ENCODE data around the gene PPM1F.

PPM1F gene

GRCh38 chr22:21952586-21953571 is at the start of gene PPM1F:
Gene PPM1F (minus strand): TSS chr22:21952848. CDS start chr22:21946048, 6,800 bp downstream.
- Histone ChIP-seq H3K27ac (peak within 1 kb of the TSS in 10 of 11 experiments; percentile 41 to 83 (median 72); a peak in 20 of 22 replicates), H3K36me3 (peaks cover 0 to 2% (median 0%) of the 10 kb centered on the region in 11 experiments; a peak in 2 of 22 replicates), H3K4me2 (peak within 1 kb of the TSS; percentile 90 to 100 (median 97)), H3K9ac (peak within 1 kb of the TSS; percentile 75 to 86 (median 81)), H3K27me3 (no peaks in the 10 kb centered on the region), H3K4me3 (peak within 1 kb of the TSS; percentile 57 to 82 (median 71)), H3K9me3 (replicated peaks in 1 of 11) (no peaks in the 10 kb centered on the region), H3K4me1 (peaks cover 42 to 48% (median 47%) of the 10 kb centered on the region in 10 experiments), H4K20me1 (peaks cover 0 to 32% (median 16%) of the 10 kb centered on the region in 11 experiments; a peak in 11 of 22 replicates)
- TF ChIP-seq Cebpa-rat (IDR thresholded peaks at IDR 0.05) = 0 out of 22 replicates have a peak, but pooled peaks of 1 of the 11 experiments have one; percentile 22

DNA sequence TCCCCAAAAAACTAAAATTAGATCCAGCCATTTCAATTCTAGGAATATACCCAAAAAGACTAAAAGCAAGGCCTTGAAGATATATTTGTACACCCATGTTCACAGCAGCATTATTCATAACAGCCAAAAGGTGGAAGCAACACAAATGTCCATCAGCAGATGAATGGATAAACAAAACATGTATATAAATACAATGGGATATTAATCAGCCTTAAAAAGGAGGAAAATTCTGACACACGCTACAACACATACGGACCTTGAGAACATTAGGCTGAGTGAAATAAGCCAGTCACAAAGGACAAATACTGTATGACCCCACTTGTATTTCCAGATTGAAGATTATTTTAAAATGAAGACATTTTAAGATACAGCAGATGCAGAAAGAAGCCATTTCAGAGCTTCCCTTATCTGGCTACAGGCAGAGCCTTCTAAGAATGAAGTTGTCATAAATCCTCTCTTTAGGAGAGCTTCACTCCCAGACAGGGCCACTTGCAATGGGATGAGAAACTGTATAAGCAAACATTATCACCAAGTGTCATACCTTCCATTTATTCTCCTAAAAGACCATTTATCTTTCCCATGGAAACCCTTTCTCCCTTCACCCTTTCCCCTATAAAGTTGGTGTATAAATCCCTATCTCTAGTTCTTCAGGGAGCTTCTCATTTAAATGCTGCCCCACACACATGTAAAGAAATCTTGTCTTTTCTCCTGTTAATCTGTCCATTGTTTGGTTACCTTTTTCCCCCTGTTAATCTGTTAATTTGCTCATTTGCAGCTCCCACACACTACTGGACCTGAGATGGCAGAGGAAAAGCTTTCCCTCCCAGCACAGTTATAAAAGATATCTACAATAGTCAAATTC is 49.2 kb upstream of the PPM1F start:
- Histone ChIP-seq H3K4me1 (no peaks in the 10 kb centered on the region), H3K27ac (no peak overlapping the region), H3K9ac (no peak overlapping the region), H3K27me3 (no peaks in the 10 kb centered on the region), H4K20me1 (no peaks in the 10 kb centered on the region), H3K9me3 (replicated peaks in 1 of 11) (no peaks in the 10 kb centered on the region), H3K4me3 (no peak overlapping the region), H3K4me2 (no peak overlapping the region), H3K36me3 (no peaks in the 10 kb centered on the region)
- no peak for TF ChIP-seq Cebpa-rat (IDR thresholded peaks at IDR 0.05)

DNA sequence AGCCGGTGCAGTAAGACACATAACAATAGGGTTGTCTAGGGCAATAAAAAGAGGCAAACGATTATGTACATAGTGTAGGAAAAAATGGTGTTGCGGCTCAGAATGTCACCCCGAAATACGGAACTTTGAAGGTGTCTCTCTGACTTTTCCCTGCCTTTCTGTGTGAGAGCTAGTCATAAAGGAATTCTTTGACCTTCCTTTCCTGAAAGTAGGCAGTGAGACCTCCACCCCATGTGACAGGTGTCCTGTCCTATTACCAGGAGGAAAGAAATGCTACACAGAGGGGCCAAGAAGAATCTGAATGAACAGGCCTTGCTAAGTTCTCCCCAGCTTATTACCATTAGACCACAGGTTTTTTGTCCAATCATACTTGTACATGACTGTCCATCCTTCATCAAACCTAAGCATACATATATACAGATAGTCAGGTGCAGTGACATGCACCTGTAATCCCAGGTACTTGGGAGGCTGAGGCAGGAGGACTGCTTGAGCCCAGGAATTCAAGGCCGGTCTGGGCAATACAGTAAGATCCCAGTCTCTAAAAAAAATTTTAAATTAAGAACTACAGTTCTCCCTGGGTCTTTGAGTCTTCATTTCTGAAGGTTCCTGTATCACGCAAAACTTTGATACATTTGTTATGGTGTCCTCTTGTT is 46.1 kb upstream of the PPM1F start:
- no peak overlapping the region for H3K4me2 ChIP-seq
- H3K36me3 ChIP-seq = no peaks in the 10 kb centered on the region
- no peaks in the 10 kb centered on the region for H3K9me3 ChIP-seq (replicated peaks in 1 of 11)
- H4K20me1 ChIP-seq = no peaks in the 10 kb centered on the region
- no peak overlapping the region for H3K27ac ChIP-seq
- no peak overlapping the region for H3K9ac ChIP-seq
- H3K4me1 ChIP-seq = no peaks in the 10 kb centered on the region
- H3K27me3 ChIP-seq = no peaks in the 10 kb centered on the region
- TF ChIP-seq Cebpa-rat (IDR thresholded peaks at IDR 0.05) = no peak
- H3K4me3 ChIP-seq = no peak overlapping the region

GRCh38 chr22:21996175-21996720 is 43.6 kb upstream of the PPM1F start:
- Histone ChIP-seq H4K20me1 (no peaks in the 10 kb centered on the region), H3K4me2 (no peak overlapping the region), H3K9me3 (replicated peaks in 1 of 11) (no peaks in the 10 kb centered on the region), H3K36me3 (no peaks in the 10 kb centered on the region), H3K9ac (no peak overlapping the region), H3K27me3 (no peaks in the 10 kb centered on the region), H3K4me3 (no peak overlapping the region), H3K27ac (no peak overlapping the region), H3K4me1 (no peaks in the 10 kb centered on the region)
- no peak for TF ChIP-seq Cebpa-rat (IDR thresholded peaks at IDR 0.05)

GRCh38 chr22:21995660-21996059 is 43.0 kb upstream of the PPM1F start:
- H4K20me1 ChIP-seq = no peaks in the 10 kb centered on the region
- no peaks in the 10 kb centered on the region for H3K36me3 ChIP-seq
- H3K4me2 ChIP-seq = no peak overlapping the region
- H3K27ac ChIP-seq = no peak overlapping the region
- no peaks in the 10 kb centered on the region for H3K27me3 ChIP-seq
- H3K9me3 ChIP-seq (replicated peaks in 1 of 11) = no peaks in the 10 kb centered on the region
- H3K4me3 ChIP-seq = no peak overlapping the region
- H3K4me1 ChIP-seq = no peaks in the 10 kb centered on the region
- TF ChIP-seq Cebpa-rat (IDR thresholded peaks at IDR 0.05) = no peak
- H3K9ac ChIP-seq = no peak overlapping the region

GRCh38 chr22:21994881-21995444 is 42.3 kb upstream of the PPM1F start:
- no peaks in the 10 kb centered on the region for H3K4me1 ChIP-seq
- no peaks in the 10 kb centered on the region for H4K20me1 ChIP-seq
- no peak overlapping the region for H3K4me2 ChIP-seq
- H3K9me3 ChIP-seq (replicated peaks in 1 of 11) = no peaks in the 10 kb centered on the region
- no peaks in the 10 kb centered on the region for H3K36me3 ChIP-seq
- no peak overlapping the region for H3K4me3 ChIP-seq
- H3K27ac ChIP-seq = no peak overlapping the region
- H3K9ac ChIP-seq = no peak overlapping the region
- no peaks in the 10 kb centered on the region for H3K27me3 ChIP-seq
- no peak for TF ChIP-seq Cebpa-rat (IDR thresholded peaks at IDR 0.05)

DNA sequence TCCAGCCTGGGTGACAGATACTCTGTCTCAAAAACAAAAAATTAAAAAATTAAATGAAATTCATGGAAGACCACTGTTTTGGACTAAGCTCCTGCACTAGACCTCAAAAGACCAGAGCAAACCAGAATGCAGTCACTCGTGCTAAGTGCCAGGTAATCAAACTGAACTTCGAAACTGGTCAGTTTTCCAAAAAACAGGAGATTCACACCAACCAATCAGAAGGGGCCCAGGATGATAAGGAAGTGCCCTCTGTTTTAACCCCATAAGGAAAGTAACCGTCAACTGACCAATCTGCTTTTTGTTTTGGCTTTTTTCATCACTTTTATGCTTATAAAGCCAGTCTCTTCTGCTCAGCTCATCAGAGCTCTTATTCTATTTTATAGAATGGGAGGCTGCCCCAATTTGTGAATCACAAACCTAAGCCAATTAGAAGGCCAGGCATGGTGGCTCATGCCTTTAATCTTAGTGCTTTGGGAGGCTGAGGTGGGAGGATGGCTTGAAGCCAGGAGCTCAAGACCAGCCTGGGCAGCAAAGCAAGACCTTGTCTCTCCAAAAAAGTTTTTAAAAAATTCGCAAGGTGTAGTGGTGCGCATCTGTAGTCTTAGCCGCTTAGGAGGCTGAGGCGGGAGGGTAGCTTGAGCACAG is 40.1 kb upstream of the PPM1F start:
- H3K4me3 ChIP-seq = no peak overlapping the region

DNA sequence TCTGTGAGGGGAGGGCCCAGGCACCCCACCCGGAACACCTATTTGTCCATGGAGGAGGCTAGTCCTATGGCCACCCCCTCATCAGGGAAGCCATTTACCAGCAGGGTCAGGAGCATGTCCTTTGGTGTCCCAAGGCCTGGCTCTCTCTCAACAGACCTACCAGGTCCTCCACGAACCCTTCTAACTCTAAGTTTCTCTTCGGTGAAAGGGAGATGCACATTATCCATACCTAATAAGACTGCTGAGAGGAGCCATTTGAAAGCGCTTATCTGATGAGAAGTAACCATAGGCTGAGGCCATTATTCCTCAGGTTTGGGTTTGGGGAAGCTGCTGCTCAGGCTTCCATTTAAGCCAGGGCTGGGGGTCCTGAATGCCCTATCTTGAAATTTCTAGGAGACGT is 39.1 kb upstream of the PPM1F start:
- Histone ChIP-seq H3K27me3 (no peaks in the 10 kb centered on the region), H3K4me1 (no peaks in the 10 kb centered on the region), H3K27ac (no peak overlapping the region), H3K9ac (no peak overlapping the region), H3K4me3 (no peak overlapping the region), H3K9me3 (replicated peaks in 1 of 11) (no peaks in the 10 kb centered on the region), H4K20me1 (no peaks in the 10 kb centered on the region), H3K4me2 (no peak overlapping the region), H3K36me3 (no peaks in the 10 kb centered on the region)
- TF ChIP-seq Cebpa-rat (IDR thresholded peaks at IDR 0.05) = no peak

More for the DNA sequence above, 40.1 kb upstream of the PPM1F start:
- Histone ChIP-seq H3K9ac (no peak overlapping the region), H3K9me3 (replicated peaks in 1 of 11) (no peaks in the 10 kb centered on the region), H3K27me3 (no peaks in the 10 kb centered on the region), H3K4me1 (no peaks in the 10 kb centered on the region), H3K36me3 (no peaks in the 10 kb centered on the region), H4K20me1 (no peaks in the 10 kb centered on the region), H3K4me2 (no peak overlapping the region), H3K27ac (no peak overlapping the region)
- no peak for TF ChIP-seq Cebpa-rat (IDR thresholded peaks at IDR 0.05)
